Tibial nerve (tissue), 3 donors: ENCODE results near the gene PPP1R15B.

Experiments used
- POLR2A ChIP-seq, 2 donors: fragments of 450-650 bp; IDR thresholded peaks; one replicate each; pipeline ENCODE4 v1.6.1; 2017; ENCODE audit warnings: antibody characterized with exemption in 2 of 2, mild to moderate bottlenecking in 2 of 2, moderate library complexity in 2 of 2
- TF ChIP-seq, protein P1 (sequence below), 5 experiments: fragments of 200-600 bp in 3 of 5; fragments of 450-650 bp in 2 of 5; sonication (generic) in 3 of 5; IDR thresholded peaks; one replicate each; pipeline ENCODE4 v1.5.1; 2016 to 2019; ENCODE audit warnings: antibody characterized with exemption in 5 of 5, mild to moderate bottlenecking in 3 of 5, moderate library complexity in 2 of 5

GRCh38 chr1:204376465-204376864 lies 35.2 kb downstream of the PPP1R15B start:
- TF ChIP-seq, protein P1, sequence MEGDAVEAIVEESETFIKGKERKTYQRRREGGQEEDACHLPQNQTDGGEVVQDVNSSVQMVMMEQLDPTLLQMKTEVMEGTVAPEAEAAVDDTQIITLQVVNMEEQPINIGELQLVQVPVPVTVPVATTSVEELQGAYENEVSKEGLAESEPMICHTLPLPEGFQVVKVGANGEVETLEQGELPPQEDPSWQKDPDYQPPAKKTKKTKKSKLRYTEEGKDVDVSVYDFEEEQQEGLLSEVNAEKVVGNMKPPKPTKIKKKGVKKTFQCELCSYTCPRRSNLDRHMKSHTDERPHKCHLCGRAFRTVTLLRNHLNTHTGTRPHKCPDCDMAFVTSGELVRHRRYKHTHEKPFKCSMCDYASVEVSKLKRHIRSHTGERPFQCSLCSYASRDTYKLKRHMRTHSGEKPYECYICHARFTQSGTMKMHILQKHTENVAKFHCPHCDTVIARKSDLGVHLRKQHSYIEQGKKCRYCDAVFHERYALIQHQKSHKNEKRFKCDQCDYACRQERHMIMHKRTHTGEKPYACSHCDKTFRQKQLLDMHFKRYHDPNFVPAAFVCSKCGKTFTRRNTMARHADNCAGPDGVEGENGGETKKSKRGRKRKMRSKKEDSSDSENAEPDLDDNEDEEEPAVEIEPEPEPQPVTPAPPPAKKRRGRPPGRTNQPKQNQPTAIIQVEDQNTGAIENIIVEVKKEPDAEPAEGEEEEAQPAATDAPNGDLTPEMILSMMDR (IDR thresholded peaks at IDR 0.05): no peak
- TF ChIP-seq POLR2A (IDR thresholded peaks at IDR 0.05): no peak
